Measurements from ENCODE around the gene CCM2L.

The CCM2L gene

GRCh38 chr20:32021091-32021490, 10.9 kb downstream of the CCM2L start:
- no peak overlapping the region for H4K12ac ChIP-seq (ENCODE audit: low read depth, low read length)
- H3K18ac ChIP-seq (ENCODE audit: low read length) = no peak overlapping the region
- H3K4ac ChIP-seq (ENCODE audit: low read depth, low read length) = no peak overlapping the region
- no peak overlapping the region for H2BK120ac ChIP-seq (ENCODE audit: insufficient read depth, low read length, poor library complexity)
- H3K4me3 ChIP-seq (ENCODE audit: low read depth, low read length) = no peak overlapping the region
- no peaks in the 10 kb centered on the region for H3K36me3 ChIP-seq (ENCODE audit: control insufficient read depth in 1 of 2, insufficient read depth in 2 of 2, low read length in 2 of 2)
- no peaks in the 10 kb centered on the region for H3K9me3 ChIP-seq (ENCODE audit: insufficient read depth, low read depth, low read length)
- no peak for DNase-seq
- peaks cover 5% of the 10 kb centered on the region for H3K27me3 ChIP-seq (ENCODE audit: insufficient read depth, low read length)
- no peak overlapping the region for H2BK12ac ChIP-seq (ENCODE audit: low read length)
- H3K23ac ChIP-seq (ENCODE audit: low read length) = no peak overlapping the region
- WGBS (ENCODE audit: extremely low coverage, insufficient coverage, insufficient read length) = no CpG with 5 or more reads among the region's 4 CpGs
- no peak overlapping the region for H3K9ac ChIP-seq (ENCODE audit: low read length)
- no peak overlapping the region for H3K4me2 ChIP-seq (ENCODE audit: low read length)
- no peaks in the 10 kb centered on the region for H3K79me2 ChIP-seq (ENCODE audit: control insufficient read depth, insufficient read depth, low read length, poor library complexity)
- H2AFZ ChIP-seq (ENCODE audit: insufficient read depth, low read length, poor library complexity) = no peak overlapping the region
- H3K27ac ChIP-seq (ENCODE audit: low read depth, low read length) = no peak overlapping the region
- peaks cover 1% of the 10 kb centered on the region for H3K79me1 ChIP-seq (ENCODE audit: low read length)
- H3K14ac ChIP-seq (ENCODE audit: low read length) = no peak overlapping the region
- H2BK5ac ChIP-seq (ENCODE audit: low read depth, low read length, poor library complexity) = no peak overlapping the region
- H4K8ac ChIP-seq (ENCODE audit: low read depth, low read length) = no peak overlapping the region
- H4K91ac ChIP-seq (ENCODE audit: low read depth, low read length) = no peak overlapping the region
- H2AK5ac ChIP-seq (ENCODE audit: low read length) = no peak overlapping the region
- H3K4me1 ChIP-seq (ENCODE audit: control insufficient read depth in 1 of 2, insufficient read depth in 2 of 2, low read length in 2 of 2) = peaks cover 4 to 10% of the 10 kb centered on the region in 2 experiments

DNA sequence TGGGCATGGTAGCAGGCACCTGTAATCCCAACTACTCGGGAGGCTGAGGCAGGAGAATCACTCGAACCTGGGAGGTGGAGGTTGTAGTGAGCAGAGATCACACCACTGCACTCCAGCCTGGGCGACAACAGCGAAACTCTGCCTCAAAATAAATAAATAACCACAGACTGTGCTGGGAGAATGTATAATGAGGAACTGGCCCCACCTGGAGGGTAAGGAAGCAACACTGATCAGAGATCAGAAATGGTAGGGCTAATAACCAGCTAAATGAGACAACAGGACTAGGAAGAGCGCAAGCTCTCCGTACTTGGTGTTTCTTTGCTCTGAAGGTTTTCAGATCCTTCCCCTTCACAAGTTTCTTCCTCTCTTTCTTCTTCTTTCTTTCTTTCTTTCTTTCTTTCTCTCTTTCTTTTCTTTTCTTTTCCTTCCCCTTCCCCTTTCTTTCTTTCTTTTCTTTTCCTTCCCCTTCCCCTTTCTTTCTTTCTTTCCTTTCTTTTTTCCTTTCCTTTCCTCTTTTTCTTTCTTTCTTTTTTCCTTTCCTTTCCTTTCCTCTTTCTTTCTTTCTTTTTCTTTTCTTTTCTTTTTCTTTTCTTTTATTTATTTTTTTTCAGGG, 14.6 kb downstream of the CCM2L start:
- no peak overlapping the region for H4K12ac ChIP-seq (ENCODE audit: low read depth, low read length)
- H3K14ac ChIP-seq (ENCODE audit: low read length) = no peak overlapping the region
- H3K79me2 ChIP-seq (ENCODE audit: control insufficient read depth, insufficient read depth, low read length, poor library complexity) = no peaks in the 10 kb centered on the region
- H3K27ac ChIP-seq (ENCODE audit: low read depth, low read length) = no peak overlapping the region
- H3K23ac ChIP-seq (ENCODE audit: low read length) = no peak overlapping the region
- no peak overlapping the region for H4K8ac ChIP-seq (ENCODE audit: low read depth, low read length)
- no peak overlapping the region for H3K4me3 ChIP-seq (ENCODE audit: low read depth, low read length)
- no peak overlapping the region for H2BK5ac ChIP-seq (ENCODE audit: low read depth, low read length, poor library complexity)
- H4K91ac ChIP-seq (ENCODE audit: low read depth, low read length) = no peak overlapping the region
- H2BK120ac ChIP-seq (ENCODE audit: insufficient read depth, low read length, poor library complexity) = no peak overlapping the region
- peaks cover 2% of the 10 kb centered on the region for H3K27me3 ChIP-seq (ENCODE audit: insufficient read depth, low read length)
- no peak overlapping the region for H3K4ac ChIP-seq (ENCODE audit: low read depth, low read length)
- no peaks in the 10 kb centered on the region for H3K79me1 ChIP-seq (ENCODE audit: low read length)
- no peak for DNase-seq
- H3K4me1 ChIP-seq (ENCODE audit: control insufficient read depth in 1 of 2, insufficient read depth in 2 of 2, low read length in 2 of 2) = no peaks in the 10 kb centered on the region
- H2AFZ ChIP-seq (ENCODE audit: insufficient read depth, low read length, poor library complexity) = no peak overlapping the region
- WGBS (ENCODE audit: extremely low coverage, insufficient coverage, insufficient read length) = no CpG with 5 or more reads among the region's 6 CpGs
- H3K36me3 ChIP-seq (ENCODE audit: control insufficient read depth in 1 of 2, insufficient read depth in 2 of 2, low read length in 2 of 2) = no peaks in the 10 kb centered on the region
- no peak overlapping the region for H2BK12ac ChIP-seq (ENCODE audit: low read length)
- no peak overlapping the region for H3K9ac ChIP-seq (ENCODE audit: low read length)
- no peak overlapping the region for H3K18ac ChIP-seq (ENCODE audit: low read length)
- no peak overlapping the region for H2AK5ac ChIP-seq (ENCODE audit: low read length)
- H3K4me2 ChIP-seq (ENCODE audit: low read length) = no peak overlapping the region
- H3K9me3 ChIP-seq (ENCODE audit: insufficient read depth, low read depth, low read length) = no peaks in the 10 kb centered on the region

DNA sequence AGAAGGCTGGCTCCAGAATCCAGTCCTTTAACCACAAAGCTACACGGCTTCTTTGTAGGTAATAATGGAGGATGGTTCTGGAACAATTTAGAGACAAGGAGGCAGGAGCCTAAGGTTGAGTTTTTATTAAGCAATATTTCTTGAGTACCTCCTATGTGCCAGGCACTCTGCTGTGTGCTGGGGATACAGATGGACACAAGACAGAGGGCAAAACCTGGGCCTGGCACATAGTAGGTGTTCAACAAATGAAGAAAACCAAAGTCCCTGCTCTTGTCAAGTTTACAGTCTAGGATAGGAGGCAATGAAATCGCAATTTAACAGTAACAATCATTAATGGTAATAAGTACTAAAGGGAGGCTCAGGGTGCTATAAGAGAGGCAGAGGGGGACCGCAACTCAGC, 17.4 kb downstream of the CCM2L start:
- Histone ChIP-seq H3K23ac (ENCODE audit: low read length) (no peak overlapping the region), H3K9ac (ENCODE audit: low read length) (no peak overlapping the region)
- no CpG with 5 or more reads among the region's 3 CpGs for WGBS (ENCODE audit: extremely low coverage, insufficient coverage, insufficient read length)

GRCh38 chr20:32028647-32029372, 18.6 kb downstream of the CCM2L start:
- Histone ChIP-seq H2AFZ (ENCODE audit: insufficient read depth, low read length, poor library complexity) (no peak overlapping the region), H3K4me1 (ENCODE audit: control insufficient read depth in 1 of 2, insufficient read depth in 2 of 2, low read length in 2 of 2) (peaks cover 2 to 3% of the 10 kb centered on the region in 2 experiments), H3K9ac (ENCODE audit: low read length) (no peak overlapping the region), H3K4ac (ENCODE audit: low read depth, low read length) (no peak overlapping the region), H3K36me3 (ENCODE audit: control insufficient read depth in 1 of 2, insufficient read depth in 2 of 2, low read length in 2 of 2) (no peaks in the 10 kb centered on the region), H4K91ac (ENCODE audit: low read depth, low read length) (no peak overlapping the region), H3K9me3 (ENCODE audit: insufficient read depth, low read depth, low read length) (no peaks in the 10 kb centered on the region), H3K18ac (ENCODE audit: low read length) (no peak overlapping the region), H3K79me1 (ENCODE audit: low read length) (no peaks in the 10 kb centered on the region), H3K27ac (ENCODE audit: low read depth, low read length) (no peak overlapping the region), H3K4me3 (ENCODE audit: low read depth, low read length) (no peak overlapping the region), H2BK12ac (ENCODE audit: low read length) (no peak overlapping the region), H3K23ac (ENCODE audit: low read length) (no peak overlapping the region), H2BK120ac (ENCODE audit: insufficient read depth, low read length, poor library complexity) (no peak overlapping the region), H4K12ac (ENCODE audit: low read depth, low read length) (no peak overlapping the region), H3K79me2 (ENCODE audit: control insufficient read depth, insufficient read depth, low read length, poor library complexity) (no peaks in the 10 kb centered on the region), H3K27me3 (ENCODE audit: insufficient read depth, low read length) (no peaks in the 10 kb centered on the region), H2AK5ac (ENCODE audit: low read length) (no peak overlapping the region), H2BK5ac (ENCODE audit: low read depth, low read length, poor library complexity) (no peak overlapping the region), H3K4me2 (ENCODE audit: low read length) (no peak overlapping the region), H4K8ac (ENCODE audit: low read depth, low read length) (no peak overlapping the region), H3K14ac (ENCODE audit: low read length) (no peak overlapping the region)
- no CpG with 5 or more reads among the region's 12 CpGs for WGBS (ENCODE audit: extremely low coverage, insufficient coverage, insufficient read length)
- no peak for DNase-seq

More for the DNA sequence above, 17.4 kb downstream of the CCM2L start:
- Histone ChIP-seq H2AK5ac (ENCODE audit: low read length) (no peak overlapping the region), H3K9me3 (ENCODE audit: insufficient read depth, low read depth, low read length) (no peaks in the 10 kb centered on the region), H2AFZ (ENCODE audit: insufficient read depth, low read length, poor library complexity) (no peak overlapping the region), H4K8ac (ENCODE audit: low read depth, low read length) (no peak overlapping the region), H3K4me3 (ENCODE audit: low read depth, low read length) (no peak overlapping the region), H3K4ac (ENCODE audit: low read depth, low read length) (no peak overlapping the region), H3K14ac (ENCODE audit: low read length) (no peak overlapping the region), H3K27ac (ENCODE audit: low read depth, low read length) (no peak overlapping the region), H3K79me2 (ENCODE audit: control insufficient read depth, insufficient read depth, low read length, poor library complexity) (no peaks in the 10 kb centered on the region), H2BK120ac (ENCODE audit: insufficient read depth, low read length, poor library complexity) (no peak overlapping the region), H3K4me2 (ENCODE audit: low read length) (no peak overlapping the region), H2BK5ac (ENCODE audit: low read depth, low read length, poor library complexity) (no peak overlapping the region), H4K91ac (ENCODE audit: low read depth, low read length) (no peak overlapping the region), H3K18ac (ENCODE audit: low read length) (no peak overlapping the region), H3K27me3 (ENCODE audit: insufficient read depth, low read length) (no peaks in the 10 kb centered on the region), H3K79me1 (ENCODE audit: low read length) (no peaks in the 10 kb centered on the region), H2BK12ac (ENCODE audit: low read length) (no peak overlapping the region), H3K4me1 (ENCODE audit: control insufficient read depth in 1 of 2, insufficient read depth in 2 of 2, low read length in 2 of 2) (peaks cover 2 to 3% of the 10 kb centered on the region in 2 experiments), H4K12ac (ENCODE audit: low read depth, low read length) (no peak overlapping the region), H3K36me3 (ENCODE audit: control insufficient read depth in 1 of 2, insufficient read depth in 2 of 2, low read length in 2 of 2) (no peaks in the 10 kb centered on the region)
- DNase-seq = no peak
